ENCODE measurements around the gene PSMD11. TPM values are rescaled to one million over a fixed set of nuclear protein-coding genes. Genes with fewer than 3 reads are reported as not detected.

PSMD11 gene
- total RNA-seq, 1 donor from 2014 or later: 104 TPM

DNA sequence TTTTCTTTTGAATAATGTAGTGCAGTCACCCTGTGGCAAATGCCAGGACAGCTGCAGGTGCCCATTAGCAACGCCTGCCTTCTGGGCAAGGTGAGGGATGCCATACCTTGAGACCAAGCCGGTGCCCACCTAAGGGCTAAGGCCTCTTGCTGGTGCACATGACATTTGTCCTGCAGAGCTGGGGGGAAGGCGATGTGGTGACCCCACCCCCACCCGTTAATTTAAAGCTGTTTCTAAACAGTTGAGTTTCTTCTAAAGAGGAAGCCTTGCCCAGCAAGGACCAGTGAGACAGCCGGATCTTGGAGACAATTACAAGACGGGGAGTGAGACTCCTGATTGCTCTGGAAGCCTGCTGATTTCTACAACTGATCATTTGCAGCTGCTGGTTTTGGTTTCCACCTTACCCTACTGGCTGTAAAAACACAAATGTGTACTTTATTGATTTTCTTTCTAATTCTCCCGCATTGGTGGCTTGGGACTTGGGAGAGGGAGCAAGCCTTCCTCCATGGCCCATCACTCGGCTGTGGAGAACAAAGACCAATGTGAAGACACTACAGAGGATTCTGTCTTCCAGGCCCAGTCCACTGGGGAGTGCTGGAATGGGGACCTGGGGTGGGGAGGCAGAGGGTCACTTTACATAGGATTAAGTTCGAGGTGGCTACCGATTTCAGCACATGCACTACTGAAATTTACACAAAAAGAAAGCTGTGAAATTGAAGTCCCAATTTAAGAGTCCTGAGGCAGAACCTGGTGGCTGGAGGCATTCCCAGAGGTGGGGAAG lies 45.2 kb downstream of the PSMD11 start:
- DNase-seq (ENCODE audit: low spot score): peak; percentile 33

- DNase-seq (ENCODE audit: low spot score): no peak
Measured at GRCh38 chr17:32490101-32490482, 45.8 kb downstream of the PSMD11 start.

- peak; percentile 51 for DNase-seq (ENCODE audit: low spot score)
Measured at GRCh38 chr17:32491371-32492263, 47.3 kb downstream of the PSMD11 start.

DNA sequence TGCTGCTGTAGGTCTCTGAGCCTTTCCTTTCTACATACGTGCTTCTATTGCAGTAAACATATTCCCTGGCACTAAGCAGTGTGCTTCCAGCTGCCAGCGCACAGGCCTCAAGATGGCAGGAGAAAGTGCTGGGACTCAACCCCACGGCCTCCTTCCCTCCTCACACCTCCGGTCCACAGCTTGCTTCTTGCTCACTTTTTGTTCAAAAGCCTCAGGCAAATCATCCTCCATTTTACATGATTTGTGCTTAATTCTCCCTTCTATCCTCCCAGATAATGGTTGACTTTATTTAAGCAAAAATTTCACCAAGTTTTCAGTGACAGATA lies 47.9 kb downstream of the PSMD11 start:
- DNase-seq (ENCODE audit: low spot score): no peak

GRCh38 chr17:32492648-32493289 lies 48.5 kb downstream of the PSMD11 start:
- DNase-seq (ENCODE audit: low spot score): no peak

DNA sequence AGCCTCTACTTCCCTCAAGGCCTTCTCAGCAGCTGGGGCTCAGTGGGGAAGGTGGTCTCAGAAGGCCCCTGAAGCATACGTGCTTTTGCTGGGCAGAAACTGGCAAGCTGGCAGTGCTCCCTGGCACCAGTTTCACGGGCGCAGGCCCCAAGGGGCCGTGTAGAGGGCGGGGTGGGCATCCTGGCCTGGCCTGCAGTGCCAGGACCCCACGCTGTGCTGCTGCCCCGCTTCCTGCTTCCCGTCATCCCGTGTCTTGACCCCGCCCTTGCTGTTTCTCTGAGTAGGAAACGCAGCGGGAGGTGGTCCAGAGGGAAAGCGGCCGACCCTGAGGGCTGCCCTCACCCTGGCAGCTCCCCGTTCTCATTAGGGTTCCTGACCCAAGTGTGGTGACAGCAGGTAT lies 49.3 kb downstream of the PSMD11 start:
- DNase-seq (ENCODE audit: low spot score): no peak

DNA sequence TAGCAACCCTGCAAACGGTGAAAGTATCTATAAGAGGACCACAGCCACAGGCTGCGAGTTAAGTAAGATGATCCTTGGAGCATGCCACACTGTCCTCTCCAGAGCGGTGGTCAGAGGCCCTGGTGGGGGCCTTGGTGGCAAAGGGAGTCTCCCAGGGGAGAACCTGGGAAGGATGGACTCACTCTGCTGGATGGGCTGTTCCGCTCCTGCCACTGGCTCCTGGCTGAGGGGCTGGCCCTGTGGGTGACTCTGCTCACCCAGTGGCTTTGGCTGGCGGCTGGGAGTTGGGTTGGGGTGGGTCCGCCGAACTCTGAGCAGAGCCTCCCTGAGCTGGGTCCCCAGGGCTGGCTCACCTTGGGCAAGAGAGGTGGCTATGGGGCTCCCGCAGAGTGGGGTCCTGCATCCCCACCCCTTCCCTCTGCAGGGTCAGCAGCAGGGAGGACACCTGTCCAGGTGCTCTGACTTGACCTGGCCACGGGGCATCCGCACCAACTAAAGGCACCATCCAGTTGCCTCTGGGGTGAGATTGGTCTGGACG lies 49.7 kb downstream of the PSMD11 start:
- DNase-seq (ENCODE audit: low spot score): no peak

DNA sequence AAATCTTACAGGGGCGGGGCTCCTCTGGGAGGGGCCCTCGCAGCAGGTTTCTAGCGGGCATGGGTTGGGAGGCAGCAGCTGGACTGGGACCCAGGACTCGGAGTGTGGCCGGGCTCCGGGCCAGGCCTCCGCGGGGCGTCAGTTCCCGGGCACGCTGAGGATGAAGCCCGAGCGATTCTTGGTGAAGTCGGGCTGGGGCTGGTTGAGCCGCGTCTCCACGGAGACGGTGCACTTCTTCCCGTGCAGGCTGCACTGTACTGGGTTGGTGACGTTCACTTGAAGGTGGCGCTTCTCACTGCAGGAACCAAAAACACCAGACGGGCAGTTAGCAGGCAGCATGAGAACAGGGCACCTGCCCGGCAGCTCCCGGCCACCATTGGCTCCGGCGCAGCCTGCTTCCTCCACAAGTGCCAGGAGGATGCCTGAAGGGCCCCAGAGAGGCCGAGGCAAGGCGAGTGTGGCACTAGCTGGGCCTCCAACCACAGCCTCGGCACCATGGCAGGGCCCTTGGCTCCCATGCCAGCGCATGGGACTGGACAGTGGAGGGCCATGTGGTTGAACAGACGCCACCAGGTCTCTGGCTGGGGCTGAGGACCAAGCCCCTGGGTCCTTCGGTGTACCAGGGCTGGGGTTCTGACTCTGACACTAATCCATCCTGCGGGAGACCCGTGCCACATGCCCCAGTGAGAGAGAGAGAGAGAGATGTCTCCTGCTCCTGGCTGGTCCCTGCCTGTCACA lies 50.5 kb downstream of the PSMD11 start:
- DNase-seq (ENCODE audit: low spot score): no peak

DNA sequence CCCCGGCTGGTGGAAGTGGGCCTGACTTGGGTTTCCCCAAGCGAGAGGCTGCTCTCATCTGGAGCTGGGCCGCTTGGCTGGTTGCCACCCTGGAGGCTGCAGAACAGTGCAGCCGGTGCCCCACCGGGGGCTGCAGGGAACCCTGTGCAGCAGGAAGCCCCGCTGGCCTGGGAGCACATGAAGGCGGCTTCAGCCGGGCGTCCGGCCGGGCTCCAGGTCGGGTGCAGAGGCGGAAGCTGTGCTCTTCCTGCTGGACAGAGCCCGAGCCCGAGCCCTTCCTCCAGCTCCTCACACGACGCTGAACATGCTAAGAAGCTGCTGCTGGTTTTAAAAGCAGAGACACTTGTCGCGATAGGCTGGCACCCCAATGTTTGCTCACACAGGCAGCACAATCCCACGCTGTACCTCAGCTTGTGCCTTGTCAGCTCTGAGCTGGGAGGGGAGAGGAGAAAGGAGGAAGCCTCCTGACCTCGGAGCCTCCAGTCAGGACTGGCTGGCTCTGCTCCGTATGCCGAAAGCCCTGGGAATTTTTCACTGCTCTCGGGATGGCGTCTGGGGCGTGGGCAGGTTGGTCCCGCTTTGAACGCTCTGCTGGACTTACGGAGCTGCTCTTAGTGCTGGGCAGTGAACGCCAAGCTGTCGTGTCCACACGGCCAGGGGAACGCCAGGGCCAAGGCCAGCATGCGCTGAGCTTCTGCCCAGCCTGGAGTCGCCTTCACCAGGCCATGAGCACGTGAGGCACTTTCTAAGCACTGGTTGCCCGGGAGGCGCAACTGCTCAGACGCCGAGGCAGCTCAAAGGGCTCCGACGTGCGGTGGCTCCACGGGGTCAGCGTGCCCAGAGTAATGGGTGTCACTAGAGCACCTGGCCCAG lies 51.3 kb downstream of the PSMD11 start:
- DNase-seq (ENCODE audit: low spot score): no peak

DNA sequence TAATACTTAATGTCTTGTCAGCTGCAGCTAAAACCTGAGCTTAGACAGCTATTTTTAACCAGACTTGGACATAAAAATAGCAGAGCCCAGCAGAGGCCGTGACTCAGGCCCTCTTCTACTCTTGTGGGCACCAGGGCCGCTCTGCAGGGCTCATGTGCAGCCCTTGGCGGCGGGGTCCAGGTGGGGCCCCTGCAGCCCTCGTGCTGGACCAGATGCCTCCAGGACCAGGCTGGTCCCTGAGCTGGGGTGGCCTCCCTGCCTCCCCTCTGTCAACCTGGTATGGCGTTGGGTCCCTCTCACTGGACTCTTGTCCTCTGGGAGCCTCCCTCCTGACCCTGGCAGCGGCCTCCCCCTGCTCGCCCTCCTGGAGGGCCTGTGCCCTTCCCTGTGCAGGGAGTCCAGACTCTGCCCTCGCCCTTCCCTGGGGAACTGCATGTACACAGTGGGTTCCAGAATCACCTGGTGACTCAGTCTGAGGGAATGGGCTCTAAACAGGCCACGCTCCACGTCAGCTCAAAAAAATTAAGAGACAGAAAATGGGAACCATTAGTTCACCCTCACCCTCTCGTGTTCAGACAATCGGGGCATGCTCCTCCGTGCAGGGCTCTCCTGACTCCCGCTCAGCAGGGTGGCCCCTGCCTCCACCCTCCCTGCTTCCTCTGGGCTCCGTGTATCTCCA lies 52.2 kb downstream of the PSMD11 start:
- no peak for DNase-seq (ENCODE audit: low spot score)

DNA sequence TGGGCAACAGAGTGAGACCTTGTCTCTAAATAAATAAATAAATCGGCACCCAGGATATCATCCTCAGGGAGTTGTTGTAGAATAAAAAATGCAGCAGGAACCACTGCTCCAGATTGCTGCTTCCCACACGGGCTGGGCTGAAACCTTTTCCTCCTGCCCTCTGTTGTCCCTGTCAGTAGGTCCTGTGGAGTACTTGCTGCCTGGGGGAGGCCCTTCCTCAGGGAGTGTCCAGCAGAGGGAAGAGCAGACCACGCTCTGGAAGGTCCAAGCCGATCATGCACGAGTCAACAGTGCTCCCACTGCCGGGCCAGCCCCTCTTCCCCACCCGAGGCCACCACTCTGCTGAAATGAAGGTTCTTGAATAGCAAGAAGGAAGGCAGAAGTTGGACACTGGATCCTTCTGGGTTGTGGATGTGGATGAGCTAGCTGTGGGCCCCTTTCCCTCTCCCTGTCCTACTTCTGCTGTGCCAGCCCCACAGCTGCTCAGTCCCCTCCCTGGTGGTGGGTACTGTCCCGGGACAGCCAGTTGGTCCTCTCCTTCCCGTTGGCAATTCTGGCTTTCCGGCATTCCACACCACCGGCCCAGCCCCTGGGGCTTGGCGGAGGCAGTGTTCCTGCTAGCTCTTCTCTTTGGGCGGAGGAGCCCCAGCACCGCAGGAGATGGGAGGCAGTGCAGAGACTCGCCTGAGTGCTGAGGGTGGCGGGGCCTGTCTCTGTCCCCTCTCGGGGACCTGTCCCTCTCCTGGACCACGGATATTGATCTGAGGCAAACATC lies 53.3 kb downstream of the PSMD11 start:
- no peak for DNase-seq (ENCODE audit: low spot score)

GRCh38 chr17:32498391-32498790 lies 54.1 kb downstream of the PSMD11 start:
- DNase-seq (ENCODE audit: low spot score): no peak

DNA sequence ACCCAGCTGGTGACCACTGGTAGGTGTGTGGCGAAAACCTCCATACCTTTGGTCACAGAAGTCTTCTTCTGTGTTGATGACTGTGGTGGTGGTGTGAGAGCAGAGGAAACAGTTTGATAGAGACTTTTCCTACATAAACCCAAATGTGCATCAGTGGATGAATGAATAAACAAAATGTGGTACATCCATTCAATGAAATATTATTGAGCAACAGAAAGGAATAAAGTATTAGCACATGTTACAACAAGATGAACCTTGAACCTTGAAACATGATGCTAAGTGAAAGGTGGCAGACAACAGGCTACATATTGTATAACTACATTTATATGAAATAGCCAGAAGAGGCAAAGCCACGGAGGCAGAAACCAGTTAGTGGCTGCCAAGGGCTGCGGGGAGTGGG lies 57.7 kb downstream of the PSMD11 start:
- DNase-seq (ENCODE audit: low spot score): no peak

- no peak for DNase-seq (ENCODE audit: low spot score)
Measured at GRCh38 chr17:32502710-32503109, 58.4 kb downstream of the PSMD11 start.

DNA sequence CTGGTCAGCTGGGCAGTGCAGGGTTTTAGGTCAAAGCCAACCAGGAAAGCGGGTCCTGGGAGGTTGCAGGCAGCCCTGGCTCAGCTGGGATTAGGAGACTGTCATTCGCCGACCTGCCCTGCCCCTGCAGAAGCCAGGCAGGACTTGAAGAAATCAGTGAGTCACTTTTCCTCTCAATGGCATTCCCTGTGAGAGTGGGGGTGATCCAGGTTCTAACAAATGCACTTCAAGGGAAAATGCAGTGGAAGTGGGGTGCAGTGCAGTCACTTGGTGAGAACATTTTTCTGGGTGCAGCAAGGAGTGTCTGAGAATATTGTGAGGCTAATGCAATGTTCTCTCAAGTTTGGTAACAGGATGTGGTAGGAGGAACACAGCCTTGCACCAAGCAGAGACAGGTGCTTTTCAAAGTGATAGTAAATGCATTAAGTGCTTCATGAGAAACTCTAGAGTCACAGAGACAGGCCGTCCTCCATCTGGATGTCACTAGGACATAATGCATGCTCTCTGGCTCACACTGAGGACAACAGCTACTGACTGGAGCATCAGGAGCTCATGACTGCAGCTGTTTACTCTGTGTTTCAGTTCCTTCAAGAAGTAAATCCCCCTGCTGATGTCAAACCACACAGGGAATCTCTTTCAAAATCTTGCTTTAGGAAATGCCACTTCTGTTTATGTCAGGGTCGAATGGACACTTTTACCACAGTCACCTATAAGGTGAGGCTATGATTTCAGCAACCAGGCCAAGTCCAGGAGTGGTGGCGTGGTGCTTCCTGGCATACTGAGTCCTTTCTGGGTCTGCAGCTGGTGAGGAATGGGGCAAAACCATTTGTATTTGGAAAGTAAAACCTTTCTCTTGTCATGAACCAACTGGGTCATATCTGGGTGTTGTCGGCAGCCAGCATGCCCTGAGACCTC lies 59.2 kb downstream of the PSMD11 start:
- DNase-seq (ENCODE audit: low spot score): no peak

- DNase-seq (ENCODE audit: low spot score): no peak
Measured at GRCh38 chr17:32504166-32504990, 60.1 kb downstream of the PSMD11 start.

GRCh38 chr17:32508926-32509325 lies 64.6 kb downstream of the PSMD11 start:
- DNase-seq (ENCODE audit: low spot score): no peak

Measured in mesenteric fat pad (tissue), 1 donor.